ENCODE results near the gene SLC26A1.
A peak's percentile ranks its signal among the peaks of the same experiment; 100 is the strongest.
"Not testable (repeated sequence)": the region's sequence is repeated elsewhere in the genome, so short reads cannot be mapped to it uniquely, and the experiment has no call there.

SLC26A1 gene

DNA sequence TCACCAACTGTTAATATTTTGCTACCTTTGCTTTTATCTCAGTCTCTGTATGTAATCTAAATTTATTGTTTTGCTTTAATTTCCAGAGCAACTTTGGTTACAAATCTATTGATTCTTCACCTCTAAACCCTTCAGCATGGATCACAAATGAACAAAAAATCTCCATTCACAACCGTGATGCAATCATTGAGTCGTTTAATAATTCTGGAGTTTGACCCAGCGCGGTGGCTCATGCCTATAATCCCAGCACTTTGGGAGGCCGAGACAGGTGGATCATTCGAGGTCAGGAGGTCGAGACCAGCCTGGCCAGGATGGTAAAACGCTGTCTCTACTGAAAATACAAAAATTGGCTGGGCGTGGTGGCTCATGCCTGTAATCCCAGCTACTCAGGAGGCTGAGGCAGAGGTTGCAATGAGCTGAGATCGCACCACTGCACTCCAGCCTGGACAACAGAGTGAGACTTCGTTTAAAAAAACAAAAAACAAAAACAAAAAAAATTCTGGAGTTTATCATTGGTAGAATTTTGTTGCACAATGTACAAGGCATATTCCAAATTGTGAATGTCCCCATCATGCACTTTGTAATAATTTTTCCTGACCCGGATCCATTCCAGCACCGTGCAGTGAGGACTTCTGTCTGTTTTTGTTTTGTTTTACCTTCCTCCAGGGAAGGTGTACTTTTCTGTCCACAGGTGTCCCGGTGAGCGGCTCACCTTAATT is 8.7 kb downstream of the SLC26A1 start:
- H3K4me1 ChIP-seq (ENCODE audit: control insufficient read depth in 1 of 2, insufficient read depth in 2 of 2, low read length in 2 of 2), result peaks cover 4 to 34% of the 10 kb centered on the region in 2 donors
- H3K4me3 ChIP-seq (ENCODE audit: low read depth in 1 of 2, low read length in 2 of 2), result peak overlapping the region; percentile 34 to 36
- H3K9me3 ChIP-seq (ENCODE audit: control insufficient read depth in 1 of 2, low read length in 2 of 2), result no peaks in the 10 kb centered on the region
- H3K36me3 ChIP-seq (ENCODE audit: control insufficient read depth in 1 of 2, insufficient read depth in 2 of 2, low read length in 2 of 2), result peaks cover 0 to 5% of the 10 kb centered on the region in 2 donors
- no peaks in the 10 kb centered on the region for H3K27me3 ChIP-seq (ENCODE audit: low read depth, low read length)
- no peak overlapping the region for H3K27ac ChIP-seq (ENCODE audit: low read length)

DNA sequence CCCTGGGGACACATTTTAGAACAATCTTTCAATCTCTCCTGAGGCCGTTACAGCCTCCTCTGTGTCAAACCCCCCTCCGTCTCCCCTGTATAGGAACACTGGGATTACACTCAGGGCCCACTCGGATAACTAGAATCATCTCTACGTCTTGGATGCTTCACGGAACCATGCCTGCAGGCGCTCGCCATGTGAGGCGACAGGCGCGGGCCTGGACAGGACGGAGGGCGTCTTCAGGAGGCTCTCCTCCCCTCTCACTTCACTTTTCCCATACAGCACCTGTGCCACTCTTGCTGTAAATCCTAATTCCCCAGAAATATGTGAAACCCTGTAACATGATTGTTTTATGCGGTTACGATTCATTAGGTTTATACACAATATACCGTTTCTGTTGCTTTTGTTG is 10.4 kb downstream of the SLC26A1 start:
- H3K36me3 ChIP-seq (ENCODE audit: control insufficient read depth in 1 of 2, insufficient read depth in 2 of 2, low read length in 2 of 2), result no peaks in the 10 kb centered on the region
- peaks cover 4 to 30% of the 10 kb centered on the region in 2 donors for H3K4me1 ChIP-seq (ENCODE audit: control insufficient read depth in 1 of 2, insufficient read depth in 2 of 2, low read length in 2 of 2)
- H3K27ac ChIP-seq (ENCODE audit: low read length), result no peak overlapping the region
- H3K9me3 ChIP-seq (ENCODE audit: control insufficient read depth in 1 of 2, low read length in 2 of 2), result no peaks in the 10 kb centered on the region
- H3K27me3 ChIP-seq (ENCODE audit: low read depth, low read length), result no peaks in the 10 kb centered on the region
- H3K4me3 ChIP-seq (ENCODE audit: low read depth in 1 of 2, low read length in 2 of 2), result no peak overlapping the region

DNA sequence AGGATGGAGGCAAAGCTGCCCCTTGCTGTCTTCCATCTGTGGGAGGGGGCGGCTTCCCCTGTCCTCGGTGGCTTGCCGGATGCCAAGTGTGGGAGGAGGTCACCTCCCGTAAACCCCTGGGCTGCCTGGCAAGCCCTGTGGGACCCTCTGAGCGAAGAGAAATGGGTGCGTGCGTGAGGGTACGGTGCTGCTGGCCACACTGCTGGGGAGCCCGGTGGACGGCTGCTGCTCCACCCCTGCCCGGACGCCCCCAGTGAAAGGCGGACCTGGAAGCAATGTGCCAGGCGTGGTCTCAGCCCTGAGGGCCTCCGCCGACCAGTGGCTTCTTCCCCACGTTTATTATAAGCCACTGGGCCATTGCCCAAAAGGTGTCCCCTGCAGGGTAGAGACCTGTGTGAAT is 10.9 kb downstream of the SLC26A1 start:
- Histone ChIP-seq H3K9me3 (ENCODE audit: control insufficient read depth in 1 of 2, low read length in 2 of 2) (no peaks in the 10 kb centered on the region), H3K36me3 (ENCODE audit: control insufficient read depth in 1 of 2, insufficient read depth in 2 of 2, low read length in 2 of 2) (no peaks in the 10 kb centered on the region), H3K27me3 (ENCODE audit: low read depth, low read length) (no peaks in the 10 kb centered on the region), H3K4me3 (ENCODE audit: low read depth in 1 of 2, low read length in 2 of 2) (no peak overlapping the region), H3K4me1 (ENCODE audit: control insufficient read depth in 1 of 2, insufficient read depth in 2 of 2, low read length in 2 of 2) (peaks cover 4 to 25% of the 10 kb centered on the region in 2 donors), H3K27ac (ENCODE audit: low read length) (no peak overlapping the region)

DNA sequence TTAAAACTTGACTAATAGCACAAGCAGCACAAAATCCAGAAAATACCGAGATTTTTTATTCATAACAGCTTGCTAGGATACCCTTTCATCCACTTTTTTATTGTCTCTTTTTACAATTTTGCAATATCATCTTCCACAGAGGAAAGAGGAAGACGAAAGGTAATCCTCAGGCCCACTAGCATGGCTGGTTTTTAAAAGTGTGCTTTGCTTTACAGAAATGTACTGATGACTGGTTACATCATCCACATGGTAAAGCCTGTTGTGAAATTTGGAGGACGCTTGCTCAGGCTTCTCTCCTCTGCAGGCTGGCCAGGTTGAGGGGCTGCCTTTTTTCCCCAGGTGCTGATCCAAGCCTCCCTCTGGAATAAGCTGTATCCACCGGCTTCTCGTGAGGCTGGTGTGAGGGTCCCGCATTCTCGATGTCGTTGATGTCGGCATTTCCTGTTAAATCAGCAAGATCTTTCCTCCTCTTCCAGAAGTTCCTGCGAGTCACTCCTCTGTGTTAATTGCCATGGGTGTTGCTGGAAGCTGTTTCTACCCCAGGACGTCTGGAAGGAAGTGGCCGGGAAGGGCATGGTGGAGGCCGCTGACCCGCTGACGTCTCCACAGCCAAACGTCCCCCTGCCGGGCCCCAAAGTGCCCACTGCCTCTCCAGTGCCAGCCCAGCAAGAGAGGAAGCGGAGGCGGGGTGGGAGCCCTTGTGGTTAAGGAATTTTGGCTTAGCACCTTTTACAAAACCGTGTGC is 14.1 kb downstream of the SLC26A1 start:
- no peaks in the 10 kb centered on the region for H3K36me3 ChIP-seq (ENCODE audit: control insufficient read depth in 1 of 2, insufficient read depth in 2 of 2, low read length in 2 of 2)
- H3K4me3 ChIP-seq (ENCODE audit: low read depth in 1 of 2, low read length in 2 of 2), result no peak overlapping the region
- no peaks in the 10 kb centered on the region for H3K27me3 ChIP-seq (ENCODE audit: low read depth, low read length)
- H3K27ac ChIP-seq (ENCODE audit: low read length), result no peak overlapping the region
- no peaks in the 10 kb centered on the region for H3K9me3 ChIP-seq (ENCODE audit: control insufficient read depth in 1 of 2, low read length in 2 of 2)
- peaks cover 0 to 6% of the 10 kb centered on the region in 2 donors for H3K4me1 ChIP-seq (ENCODE audit: control insufficient read depth in 1 of 2, insufficient read depth in 2 of 2, low read length in 2 of 2)

DNA sequence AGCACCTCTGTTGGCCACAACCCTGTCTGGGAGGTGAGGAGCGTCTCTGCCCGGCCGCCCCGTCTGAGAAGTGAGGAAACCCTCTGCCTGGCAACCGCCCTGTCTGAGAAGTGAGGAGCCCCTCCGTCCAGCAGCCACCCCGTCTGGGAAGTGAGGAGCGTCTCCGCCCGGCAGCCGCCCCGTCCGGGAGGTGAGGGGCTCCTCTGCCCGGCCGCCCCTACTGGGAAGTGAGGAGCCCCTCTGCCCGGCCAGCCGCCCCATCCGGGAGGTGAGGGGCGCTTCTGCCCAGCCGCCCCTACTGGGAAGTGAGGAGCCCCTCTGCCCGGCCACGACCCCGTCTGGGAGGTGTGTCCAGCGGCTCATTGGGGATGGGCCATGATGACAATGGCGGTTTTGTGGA is 17.2 kb downstream of the SLC26A1 start:
- H3K27me3 ChIP-seq (ENCODE audit: low read depth, low read length); H3K27ac ChIP-seq (ENCODE audit: low read length); H3K9me3 ChIP-seq (ENCODE audit: control insufficient read depth in 1 of 2, low read length in 2 of 2); H3K36me3 ChIP-seq (ENCODE audit: control insufficient read depth in 1 of 2, insufficient read depth in 2 of 2, low read length in 2 of 2); H3K4me3 ChIP-seq (ENCODE audit: low read depth in 1 of 2, low read length in 2 of 2): not testable (repeated sequence)
- H3K4me1 ChIP-seq (ENCODE audit: control insufficient read depth in 1 of 2, insufficient read depth in 2 of 2, low read length in 2 of 2), result peaks cover 0 to 30% of the 10 kb centered on the region in 2 donors

DNA sequence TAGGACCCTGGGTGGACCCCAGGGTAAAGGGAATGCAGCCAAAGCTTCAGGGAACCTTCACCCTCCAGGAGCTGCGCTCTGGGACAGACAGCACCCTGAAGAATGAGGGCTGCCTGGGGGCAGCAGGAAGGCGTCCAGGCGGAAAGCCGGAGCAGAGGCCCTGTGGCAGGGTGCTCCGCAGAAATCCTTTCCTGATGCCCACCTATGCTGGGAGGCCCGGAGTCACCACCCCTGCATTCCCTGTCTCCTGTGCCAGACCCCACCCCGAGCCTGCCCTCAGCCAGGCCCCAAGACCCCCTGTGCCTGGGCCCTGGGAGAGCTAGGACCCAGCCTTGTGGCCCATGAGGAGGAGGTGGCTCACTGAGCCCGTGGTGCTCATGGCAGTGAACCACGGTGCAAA is 18.5 kb downstream of the SLC26A1 start:
- Histone ChIP-seq H3K27me3 (ENCODE audit: low read depth, low read length) (no peaks in the 10 kb centered on the region), H3K27ac (ENCODE audit: low read length) (no peak overlapping the region), H3K9me3 (ENCODE audit: control insufficient read depth in 1 of 2, low read length in 2 of 2) (no peaks in the 10 kb centered on the region), H3K4me1 (ENCODE audit: control insufficient read depth in 1 of 2, insufficient read depth in 2 of 2, low read length in 2 of 2) (peaks cover 0 to 28% of the 10 kb centered on the region in 2 donors), H3K36me3 (ENCODE audit: control insufficient read depth in 1 of 2, insufficient read depth in 2 of 2, low read length in 2 of 2) (no peaks in the 10 kb centered on the region), H3K4me3 (ENCODE audit: low read depth in 1 of 2, low read length in 2 of 2) (no peak overlapping the region)

DNA sequence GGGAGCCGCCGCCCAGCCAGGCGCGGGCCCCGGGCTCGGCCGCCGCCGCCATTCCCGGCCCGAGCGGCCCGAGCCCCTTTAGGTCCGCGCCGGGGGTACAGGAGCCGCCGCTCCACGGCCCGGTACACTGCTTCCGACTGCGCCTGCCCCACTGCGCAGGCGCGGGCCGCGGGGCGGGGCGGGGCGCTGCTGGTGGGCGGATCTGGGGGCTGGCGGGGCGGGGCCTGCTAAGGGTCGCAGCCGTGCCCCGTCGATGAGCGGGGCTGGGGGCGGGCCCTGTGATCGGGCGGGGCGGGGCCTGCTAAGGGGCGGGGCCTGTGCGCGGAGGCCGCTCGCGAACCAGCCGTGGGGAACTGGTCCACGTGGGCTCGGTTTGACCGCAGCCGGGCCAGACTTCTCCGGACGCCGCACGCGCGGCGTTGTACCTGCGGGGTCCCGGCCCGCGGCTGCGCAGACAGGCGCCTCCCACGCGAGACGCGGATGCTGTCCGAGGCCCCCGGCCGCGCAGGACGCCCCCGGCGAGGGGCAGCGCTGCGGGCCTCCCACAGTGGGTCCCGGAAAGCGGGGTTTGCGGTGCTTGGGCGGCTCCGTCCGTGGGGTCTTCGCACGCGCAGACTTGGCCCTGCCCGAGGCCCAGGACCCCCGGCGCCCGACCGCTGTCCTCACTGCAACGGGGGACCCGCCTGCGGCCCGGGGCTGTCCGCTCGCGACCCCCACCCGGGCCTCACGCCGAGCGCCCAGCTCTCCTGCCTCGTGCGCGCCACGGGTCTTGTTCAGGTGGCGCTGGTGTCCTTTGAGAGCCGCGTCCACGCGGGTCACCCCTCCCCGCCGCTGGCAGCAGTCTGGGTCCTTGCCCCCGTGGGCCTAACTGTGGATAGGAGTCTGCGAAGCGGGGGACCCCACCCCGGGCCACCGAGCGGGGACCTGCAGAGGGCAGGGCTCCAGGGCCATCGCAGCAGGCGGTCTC is 19.5 kb downstream of the SLC26A1 start, which contains the start of gene DGKQ:
Gene DGKQ, minus strand, starts transcription at position 139 of the 967 bp plus-strand sequence. Its CDS starts 87 bp downstream, at position 52.
- Histone ChIP-seq H3K27me3 (ENCODE audit: low read depth, low read length) (no peaks in the 10 kb centered on the region), H3K9me3 (ENCODE audit: control insufficient read depth in 1 of 2, low read length in 2 of 2) (no peaks in the 10 kb centered on the region), H3K27ac (ENCODE audit: low read length) (no peak within 1 kb of the TSS), H3K4me1 (ENCODE audit: control insufficient read depth in 1 of 2, insufficient read depth in 2 of 2, low read length in 2 of 2) (peaks cover 0 to 25% of the 10 kb centered on the region in 2 donors), H3K4me3 (ENCODE audit: low read depth in 1 of 2, low read length in 2 of 2) (peak within 1 kb of the TSS; percentile 52 to 89), H3K36me3 (ENCODE audit: control insufficient read depth in 1 of 2, insufficient read depth in 2 of 2, low read length in 2 of 2) (no peaks in the 10 kb centered on the region)

DNA sequence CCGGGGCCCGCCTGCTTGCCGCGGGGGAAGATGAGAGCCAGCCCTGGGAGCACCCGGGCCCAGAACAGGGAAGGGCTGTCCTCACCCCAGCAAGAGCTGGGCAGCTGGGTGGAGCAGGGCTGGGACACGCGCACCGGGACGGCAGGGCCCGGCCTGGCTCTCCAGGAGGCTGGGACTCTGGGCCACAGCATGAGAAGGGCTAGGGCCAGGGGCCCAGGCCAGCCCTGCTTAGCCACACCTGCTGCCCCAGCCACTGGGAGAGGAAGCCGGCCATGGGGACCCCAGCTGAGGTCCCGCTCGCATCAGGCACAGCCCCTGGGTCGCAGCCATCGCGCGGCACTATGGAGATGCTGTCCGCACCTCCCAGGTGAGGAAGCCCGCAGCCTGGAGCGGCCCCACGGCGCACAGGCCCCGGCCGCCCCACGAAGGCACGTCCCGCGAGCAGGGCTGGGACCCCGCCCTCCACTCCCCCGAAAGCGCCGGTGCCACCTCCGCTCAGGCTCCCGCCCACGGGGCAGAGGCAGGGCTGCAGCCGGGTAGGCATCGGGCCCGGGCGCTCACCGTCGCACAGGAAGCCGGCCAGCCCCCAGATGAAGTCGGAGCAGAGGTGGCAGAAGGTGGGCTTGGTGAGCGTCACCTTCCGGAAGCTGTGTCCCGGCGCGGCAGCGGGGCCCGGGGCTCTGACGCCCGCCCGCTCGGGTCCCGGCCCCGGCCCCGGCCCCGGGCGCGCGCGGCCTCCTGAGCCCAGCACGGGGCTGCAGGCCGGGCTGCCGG is 20.4 kb downstream of the SLC26A1 start:
- no peaks in the 10 kb centered on the region for H3K9me3 ChIP-seq (ENCODE audit: control insufficient read depth in 1 of 2, low read length in 2 of 2)
- H3K27me3 ChIP-seq (ENCODE audit: low read depth, low read length), result no peaks in the 10 kb centered on the region
- no peaks in the 10 kb centered on the region for H3K36me3 ChIP-seq (ENCODE audit: control insufficient read depth in 1 of 2, insufficient read depth in 2 of 2, low read length in 2 of 2)
- H3K4me3 ChIP-seq (ENCODE audit: low read depth in 1 of 2, low read length in 2 of 2), result peak overlapping the region; percentile 52 to 89
- peaks cover 0 to 26% of the 10 kb centered on the region in 2 donors for H3K4me1 ChIP-seq (ENCODE audit: control insufficient read depth in 1 of 2, insufficient read depth in 2 of 2, low read length in 2 of 2)
- H3K27ac ChIP-seq (ENCODE audit: low read length), result no peak overlapping the region

DNA sequence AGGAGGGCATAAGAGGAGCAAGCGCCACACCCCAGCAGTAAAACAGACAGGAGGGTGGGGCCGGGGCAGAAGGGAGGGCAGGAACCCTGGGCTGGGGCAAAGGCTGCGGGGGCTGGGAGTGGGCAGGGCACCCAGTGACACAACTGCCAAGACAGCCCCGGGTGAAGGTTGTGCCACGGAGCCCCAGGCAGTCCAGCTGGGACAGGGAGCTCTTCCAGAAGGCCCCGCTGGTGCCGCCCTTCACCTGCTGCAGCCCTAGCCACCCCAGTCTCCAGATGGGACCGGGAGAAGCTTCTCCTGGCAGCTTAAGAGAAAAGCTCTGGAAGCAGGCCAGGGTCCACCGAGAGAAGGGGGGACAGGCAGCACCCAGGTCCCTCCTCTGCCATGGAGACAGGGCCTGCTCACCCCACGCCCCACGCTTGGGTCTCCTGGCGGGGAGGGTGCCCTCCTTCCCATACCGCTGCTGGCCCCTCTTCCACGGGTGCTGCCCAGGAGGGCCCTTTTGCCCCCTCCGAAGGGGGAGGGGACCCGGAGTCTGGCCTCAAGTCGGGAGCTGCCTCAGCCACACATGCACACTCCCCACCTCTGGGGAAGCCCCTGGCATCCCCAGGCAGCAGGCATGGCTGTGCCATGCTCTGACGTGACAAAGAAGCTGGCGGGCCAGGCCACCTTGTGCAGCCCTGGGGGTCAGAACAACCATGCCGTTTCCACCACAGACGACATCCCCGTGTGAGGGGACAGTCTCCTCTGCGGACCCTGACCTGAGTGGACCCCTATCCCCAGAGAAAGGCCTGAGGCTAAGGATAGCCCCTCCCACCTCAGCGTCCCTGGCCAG is 21.3 kb downstream of the SLC26A1 start:
- Histone ChIP-seq H3K27me3 (ENCODE audit: low read depth, low read length) (no peaks in the 10 kb centered on the region), H3K27ac (ENCODE audit: low read length) (no peak overlapping the region), H3K4me3 (ENCODE audit: low read depth in 1 of 2, low read length in 2 of 2) (peak overlapping the region; percentile 52 to 89), H3K36me3 (ENCODE audit: control insufficient read depth in 1 of 2, insufficient read depth in 2 of 2, low read length in 2 of 2) (no peaks in the 10 kb centered on the region), H3K9me3 (ENCODE audit: control insufficient read depth in 1 of 2, low read length in 2 of 2) (no peaks in the 10 kb centered on the region), H3K4me1 (ENCODE audit: control insufficient read depth in 1 of 2, insufficient read depth in 2 of 2, low read length in 2 of 2) (peaks cover 0 to 30% of the 10 kb centered on the region in 2 donors)

Measured in muscle layer of duodenum (tissue), 2 donors.